HG03354 (cell line): ENCODE results near the gene NCAM1.

Experiments
- ATAC-seq: cut with Tn5 transposase; IDR thresholded peaks from one replicate; pipeline ENCODE4 v1.9.1; 2021; ENCODE audit warnings: mild to moderate bottlenecking; ENCODE audit not compliant: unreplicated experiment, poor library complexity, severe bottlenecking

The NCAM1 gene

GRCh38 chr11:113263458-113264259 is 302.4 kb downstream of the NCAM1 start:
- ATAC-seq = no peak

DNA sequence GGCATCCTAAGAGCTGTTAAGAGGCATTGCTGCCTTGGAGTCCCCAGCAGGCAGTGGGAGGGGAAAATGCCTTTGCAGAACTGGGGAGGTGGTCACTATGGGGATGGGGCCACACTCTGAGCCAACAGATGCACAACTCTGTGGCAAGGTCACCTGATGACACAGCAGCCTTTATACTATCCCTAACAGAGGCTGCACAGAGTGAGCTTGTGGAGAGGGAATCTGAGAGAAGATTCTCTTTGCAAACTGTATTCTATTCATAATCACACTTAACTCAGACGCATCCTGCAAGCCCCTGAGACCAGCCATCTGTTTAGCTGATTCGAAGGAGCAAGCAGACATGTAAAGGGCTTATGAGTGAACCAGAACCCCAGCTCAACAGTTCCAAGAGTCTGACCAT is 304.1 kb downstream of the NCAM1 start:
- no peak for ATAC-seq

DNA sequence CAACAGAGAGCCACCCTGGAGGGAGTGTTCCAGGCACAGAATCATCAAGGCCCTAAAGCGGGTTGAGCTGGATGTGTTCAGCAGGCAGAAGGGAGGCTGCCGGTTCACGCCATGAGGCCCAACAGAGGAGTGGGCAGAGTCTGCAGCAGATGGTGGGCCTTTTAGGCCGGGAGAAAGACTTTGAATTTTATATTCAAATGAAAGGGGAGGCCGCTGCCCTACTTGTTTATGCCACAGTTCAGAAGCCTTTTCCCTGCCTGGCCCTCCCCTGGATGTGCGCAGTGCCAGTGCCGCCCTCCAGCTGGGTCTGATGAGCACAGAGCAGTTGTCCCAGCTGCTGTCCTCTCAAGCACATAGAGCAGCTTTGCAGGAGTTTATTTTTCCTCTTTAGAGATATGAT is 306.3 kb downstream of the NCAM1 start:
- ATAC-seq = no peak

DNA sequence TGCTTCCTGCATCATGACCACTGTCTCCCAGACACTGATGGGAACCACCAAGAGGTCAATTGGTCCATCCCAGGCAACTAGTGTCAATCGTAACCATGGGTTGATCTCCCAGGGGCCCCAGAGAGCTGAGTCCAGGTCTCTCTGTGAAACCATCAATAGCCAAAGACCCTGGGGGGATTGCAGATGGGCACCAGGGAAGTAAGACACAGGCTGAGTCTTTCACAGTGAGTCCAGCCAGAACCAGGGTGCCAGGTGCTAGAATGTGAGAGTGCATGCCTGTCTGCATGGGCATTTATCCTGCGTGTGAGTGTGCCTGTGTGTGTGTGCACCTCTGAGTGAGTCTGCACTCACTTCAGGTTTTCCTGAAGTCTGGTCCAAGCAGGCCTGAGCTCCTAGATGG is 307.9 kb downstream of the NCAM1 start:
- ATAC-seq = no peak

- no peak for ATAC-seq
Measured at GRCh38 chr11:113269636-113270035, 308.4 kb downstream of the NCAM1 start.

GRCh38 chr11:113270080-113270479 is 308.9 kb downstream of the NCAM1 start:
- ATAC-seq = no peak

- ATAC-seq = no peak
Measured at GRCh38 chr11:113271551-113272245, 310.5 kb downstream of the NCAM1 start.

DNA sequence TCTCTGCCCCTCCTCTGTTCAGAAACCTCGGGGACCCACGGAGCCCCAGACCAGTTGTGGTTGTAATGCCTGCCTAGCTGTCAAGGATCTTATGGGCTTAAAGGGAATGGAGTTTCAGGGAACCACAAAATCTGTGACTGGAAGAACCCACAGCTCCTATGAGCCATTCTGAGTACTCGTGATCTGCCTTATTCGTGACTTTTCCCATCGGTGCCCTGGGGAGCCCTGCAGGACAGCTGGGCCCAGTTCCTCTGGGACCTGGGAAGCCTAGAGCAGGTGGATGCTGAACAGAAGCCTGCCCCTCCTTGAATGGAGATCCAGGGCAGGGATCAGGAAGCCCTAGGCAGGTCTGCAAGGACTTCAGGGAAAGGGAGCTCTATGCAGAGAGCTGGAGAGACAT is 311.1 kb downstream of the NCAM1 start:
- no peak for ATAC-seq

DNA sequence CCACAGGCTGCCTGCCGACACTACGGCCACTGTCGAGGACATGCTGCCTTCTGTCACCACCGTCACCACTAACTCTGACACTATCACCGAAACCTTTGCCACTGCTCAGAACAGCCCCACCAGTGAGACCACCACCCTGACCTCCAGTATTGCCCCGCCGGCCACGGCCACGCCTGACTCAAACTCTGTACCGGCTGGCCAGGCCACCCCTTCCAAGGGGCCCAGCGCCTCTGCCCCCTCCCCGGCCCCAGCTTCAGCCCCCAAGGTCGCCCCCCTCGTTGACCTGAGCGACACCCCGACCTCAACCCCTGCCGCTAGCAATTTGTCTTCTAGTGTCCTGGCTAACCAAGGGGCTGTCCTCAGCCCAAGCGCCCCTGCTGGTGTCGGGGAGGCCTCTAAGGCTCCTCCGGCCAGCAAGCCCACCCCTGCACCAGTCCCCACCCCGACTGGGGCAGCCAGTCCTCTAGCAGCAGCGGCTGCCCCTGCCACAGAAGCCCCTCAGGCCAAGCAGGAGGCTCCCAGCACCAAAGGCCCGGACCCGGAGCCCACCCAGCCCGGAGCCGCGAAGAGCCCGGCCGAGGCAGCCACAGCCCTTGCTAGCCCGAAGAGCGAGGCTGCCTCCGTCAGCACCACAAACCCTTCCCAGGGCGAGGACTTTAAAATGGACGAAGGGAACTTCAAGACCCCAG is 311.9 kb downstream of the NCAM1 start:
- no peak for ATAC-seq

GRCh38 chr11:113273720-113274119 is 312.5 kb downstream of the NCAM1 start:
- no peak for ATAC-seq

DNA sequence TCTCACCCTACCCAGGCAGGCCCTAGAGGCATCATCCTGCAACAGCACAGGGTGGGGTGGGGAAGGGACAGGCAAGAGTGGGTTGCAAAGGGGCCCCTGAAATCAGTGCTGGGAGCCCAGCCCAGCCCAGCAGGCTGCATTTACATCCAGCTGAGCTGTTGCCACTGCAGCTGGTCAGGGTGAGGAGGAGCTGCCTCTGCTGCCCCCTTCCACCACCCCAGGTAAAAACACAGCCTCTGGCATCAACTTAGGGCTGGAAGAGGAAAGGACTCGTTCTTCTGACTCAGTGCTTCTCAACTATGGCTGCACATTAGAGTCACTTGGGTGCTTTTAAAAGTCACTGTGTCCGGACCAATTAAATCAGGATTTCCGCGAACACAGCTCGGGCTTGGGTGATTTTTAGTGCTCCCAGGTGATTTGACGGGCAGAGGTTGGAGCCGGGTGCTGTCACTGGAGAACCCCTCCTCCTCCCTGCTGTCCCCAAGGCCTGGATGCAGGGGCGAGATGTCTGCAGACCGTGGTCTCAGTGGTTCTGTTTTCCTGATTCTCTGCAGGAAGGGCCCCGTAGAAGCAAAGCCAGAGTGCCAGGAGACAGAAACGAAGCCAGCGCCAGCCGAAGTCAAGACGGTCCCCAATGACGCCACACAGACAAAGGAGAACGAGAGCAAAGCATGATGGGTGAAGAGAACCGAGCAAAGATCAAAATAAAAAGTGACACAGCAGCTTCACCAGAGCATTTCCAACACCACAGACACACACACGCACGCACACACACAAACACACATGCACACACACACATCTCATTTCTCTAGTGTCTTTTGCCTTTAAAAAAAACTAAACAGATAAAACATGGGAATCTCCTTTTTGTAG is 313.7 kb downstream of the NCAM1 start:
- ATAC-seq = no peak

DNA sequence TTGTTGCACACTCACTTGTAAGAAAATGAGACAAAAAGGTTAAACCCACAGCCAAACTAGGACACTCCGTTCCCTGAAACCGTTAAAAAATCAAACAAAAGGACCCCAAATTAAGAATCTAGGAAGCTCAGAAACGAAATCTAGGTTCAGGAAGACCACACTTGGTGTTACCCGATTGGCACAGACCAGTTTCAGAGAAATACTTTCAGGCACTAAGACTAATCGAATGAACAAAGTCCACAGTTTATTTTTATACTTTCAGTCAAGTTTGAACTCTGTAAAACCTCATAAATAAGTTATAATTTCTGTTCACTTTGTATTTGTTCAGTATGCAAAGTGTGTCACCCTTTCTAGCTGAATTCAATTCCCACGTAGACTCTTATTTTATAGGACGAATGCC is 314.4 kb downstream of the NCAM1 start:
- ATAC-seq = no peak

DNA sequence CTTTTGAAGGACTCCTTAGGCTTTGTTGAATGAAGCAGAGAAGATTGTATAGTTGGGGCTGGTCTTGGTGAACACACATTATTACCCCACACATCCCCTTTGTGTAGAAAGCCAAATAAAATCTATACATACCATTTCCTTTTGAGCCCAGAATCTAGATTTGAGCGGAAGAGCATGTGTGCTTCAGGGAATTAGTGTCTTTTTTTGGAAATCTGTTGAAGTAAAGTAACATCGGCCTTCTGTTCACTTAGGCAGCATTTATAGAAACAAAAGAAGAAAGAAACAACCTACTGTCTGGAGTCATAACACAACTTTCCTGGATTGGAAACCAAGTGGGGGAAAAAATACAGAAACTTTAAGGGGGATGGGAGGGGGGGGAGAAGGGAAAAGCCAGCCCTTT is 315.2 kb downstream of the NCAM1 start:
- no peak for ATAC-seq

DNA sequence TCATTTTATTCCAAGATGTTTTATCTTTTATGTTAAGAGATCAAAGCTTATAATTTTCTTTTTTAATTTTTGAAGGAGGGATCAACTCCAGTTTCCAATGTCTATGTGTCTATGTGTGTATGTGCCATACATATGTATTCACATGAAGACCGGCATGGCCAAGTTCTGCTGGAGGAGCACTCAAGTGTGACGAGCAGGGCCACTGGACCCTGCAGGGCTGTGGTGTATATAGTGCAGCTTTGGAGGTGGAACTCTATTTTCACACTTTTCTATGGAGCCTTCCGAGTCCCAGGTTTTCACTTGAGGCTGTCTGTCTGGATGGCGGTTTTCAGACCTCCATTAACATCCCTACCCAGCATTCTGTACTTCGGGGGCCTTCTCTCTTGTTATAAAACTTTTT is 316.7 kb downstream of the NCAM1 start:
- ATAC-seq = no peak

GRCh38 chr11:113278481-113278880 is 317.3 kb downstream of the NCAM1 start:
- no peak for ATAC-seq

GRCh38 chr11:113278925-113279324 is 317.7 kb downstream of the NCAM1 start:
- no peak for ATAC-seq

DNA sequence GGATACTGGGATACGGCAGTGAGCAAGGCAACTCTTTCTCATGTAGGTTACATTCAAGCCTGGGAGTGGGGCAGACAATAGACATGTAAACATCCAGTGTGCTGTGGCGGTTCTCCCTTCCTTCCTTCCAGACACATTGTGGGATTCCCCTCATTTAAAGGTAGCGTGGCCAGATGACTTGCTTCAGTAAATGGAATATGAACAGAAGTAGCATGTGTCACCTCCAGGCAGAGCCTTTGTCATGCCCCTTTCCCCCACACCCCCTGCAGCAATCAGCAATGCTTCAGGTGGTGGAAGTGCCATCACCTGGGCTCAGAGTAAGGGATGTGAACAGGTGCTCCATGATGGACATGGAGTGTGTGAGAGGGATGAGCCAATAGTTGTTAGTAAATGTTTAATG is 318.4 kb downstream of the NCAM1 start:
- no peak for ATAC-seq

DNA sequence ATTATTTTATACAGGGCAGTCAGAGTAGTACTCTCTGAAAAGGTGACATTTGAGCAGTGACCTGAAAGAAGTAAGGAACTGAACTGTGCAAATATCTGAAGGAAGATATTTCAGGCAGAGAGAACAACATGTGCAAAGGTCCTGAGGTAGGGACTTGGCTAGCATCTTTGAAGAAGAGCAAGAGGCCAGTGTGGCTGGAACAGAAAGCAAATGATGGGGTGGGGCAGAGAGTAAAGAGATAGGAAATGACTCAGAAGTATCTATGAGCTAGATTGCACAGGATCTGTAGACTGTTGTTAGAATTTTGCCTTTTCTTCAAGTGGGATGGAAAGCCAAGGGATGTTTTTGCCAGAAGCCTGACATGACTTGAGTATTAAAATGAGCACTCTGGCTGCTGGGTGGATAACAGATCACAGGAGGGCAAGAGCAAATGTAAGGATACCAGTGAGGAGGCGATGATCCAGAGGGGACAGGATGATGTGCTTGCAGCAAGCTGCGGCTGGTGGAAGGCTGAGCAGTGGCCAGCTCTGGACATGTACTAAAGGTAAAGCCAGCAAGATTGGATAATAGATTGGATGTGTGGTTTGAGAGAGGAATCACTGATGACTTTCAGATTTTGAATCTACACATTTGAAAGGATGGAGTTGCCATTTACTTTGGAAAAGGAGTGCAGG is 320.0 kb downstream of the NCAM1 start:
- ATAC-seq = no peak

DNA sequence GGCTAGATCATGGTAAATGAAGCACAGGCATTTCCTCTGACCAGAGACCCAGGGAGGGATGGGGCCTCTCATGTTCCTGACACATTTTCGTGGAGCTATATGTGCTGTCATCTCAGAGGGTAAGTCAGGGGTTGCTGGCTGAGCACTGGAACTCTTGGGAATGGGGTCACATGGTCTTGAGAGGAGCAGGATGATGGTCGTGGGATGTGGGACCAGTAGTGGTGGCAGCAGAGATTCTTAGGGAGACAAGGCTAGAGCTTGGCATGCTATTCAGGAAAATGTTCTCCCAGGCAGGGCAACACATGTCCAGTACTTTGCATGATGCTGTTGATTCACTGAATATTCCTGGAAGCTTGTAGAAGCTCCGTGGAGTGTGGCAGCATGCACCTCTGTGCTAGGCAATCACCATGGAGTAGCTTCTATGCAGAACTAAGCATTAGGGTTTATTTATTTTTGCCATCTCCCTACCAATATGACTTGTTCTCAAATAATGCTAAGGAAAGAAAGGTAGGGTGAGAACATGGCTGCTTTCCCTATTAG is 321.7 kb downstream of the NCAM1 start:
- no peak for ATAC-seq
